ENCODE measurements around the gene CPNE6.
"Not testable (repeated sequence)": the region's sequence is repeated elsewhere in the genome, so short reads cannot be mapped to it uniquely, and the experiment has no call there.

The CPNE6 gene

GRCh38 chr14:24088095-24088494 is 16.7 kb downstream of the CPNE6 start:
- DNase-seq = no peak

GRCh38 chr14:24089890-24090289 is 18.5 kb downstream of the CPNE6 start:
- DNase-seq = no peak

DNA sequence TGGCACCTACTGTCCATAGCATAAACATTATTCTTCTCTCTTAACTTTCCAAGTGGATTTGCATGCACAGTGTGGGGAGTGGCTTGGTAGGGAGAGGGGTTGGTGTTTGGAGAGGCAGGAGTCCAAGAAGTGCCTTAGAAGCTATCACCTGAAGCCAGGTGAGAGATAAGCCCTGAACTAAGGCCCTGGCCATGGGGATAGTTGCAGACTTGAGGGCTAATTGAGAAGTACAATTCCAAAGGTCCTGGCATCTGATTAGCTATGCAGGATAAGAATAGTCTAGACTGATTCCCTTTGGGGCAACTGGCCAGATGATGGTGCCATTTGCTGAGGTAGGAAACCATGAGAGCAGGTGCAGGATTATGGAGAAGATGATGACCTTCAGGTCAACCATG is 20.7 kb downstream of the CPNE6 start:
- peak; percentile 26 to 42 for DNase-seq

DNA sequence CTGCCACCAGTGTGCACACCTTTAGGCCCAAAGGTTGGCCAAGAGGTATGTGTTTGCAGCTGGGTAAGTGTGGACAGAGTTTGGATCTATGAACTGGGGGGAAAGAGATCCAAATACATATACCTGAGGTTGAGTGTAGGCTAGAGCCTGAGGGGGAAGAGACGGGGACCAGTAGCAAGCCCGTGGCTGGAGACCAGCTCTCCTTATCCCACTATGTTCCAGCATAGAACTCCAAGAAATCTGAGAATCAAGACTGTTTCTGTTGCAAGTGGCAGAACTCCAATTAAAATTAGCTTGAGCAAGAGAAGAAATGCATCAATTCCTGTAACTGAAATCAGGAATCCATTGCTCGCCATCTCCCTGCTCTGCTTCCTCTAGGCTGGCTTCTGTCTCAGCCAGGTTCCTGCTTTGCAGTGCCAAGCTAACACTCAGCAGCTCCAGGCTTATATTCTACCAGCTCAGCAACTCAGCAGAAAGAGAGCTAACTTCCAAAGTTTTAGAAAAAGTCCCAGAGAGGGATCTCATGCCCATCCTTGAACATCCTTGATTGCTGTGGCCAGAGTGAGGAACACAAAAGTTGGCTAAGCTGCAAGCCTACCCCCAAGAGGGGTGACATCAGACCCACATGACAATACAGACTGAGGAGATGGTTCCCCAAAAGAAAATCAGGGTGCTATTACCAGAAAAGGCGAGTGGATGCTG is 21.3 kb downstream of the CPNE6 start:
- no peak for DNase-seq

GRCh38 chr14:24093207-24093900 is 22.0 kb downstream of the CPNE6 start:
- DNase-seq = no peak

DNA sequence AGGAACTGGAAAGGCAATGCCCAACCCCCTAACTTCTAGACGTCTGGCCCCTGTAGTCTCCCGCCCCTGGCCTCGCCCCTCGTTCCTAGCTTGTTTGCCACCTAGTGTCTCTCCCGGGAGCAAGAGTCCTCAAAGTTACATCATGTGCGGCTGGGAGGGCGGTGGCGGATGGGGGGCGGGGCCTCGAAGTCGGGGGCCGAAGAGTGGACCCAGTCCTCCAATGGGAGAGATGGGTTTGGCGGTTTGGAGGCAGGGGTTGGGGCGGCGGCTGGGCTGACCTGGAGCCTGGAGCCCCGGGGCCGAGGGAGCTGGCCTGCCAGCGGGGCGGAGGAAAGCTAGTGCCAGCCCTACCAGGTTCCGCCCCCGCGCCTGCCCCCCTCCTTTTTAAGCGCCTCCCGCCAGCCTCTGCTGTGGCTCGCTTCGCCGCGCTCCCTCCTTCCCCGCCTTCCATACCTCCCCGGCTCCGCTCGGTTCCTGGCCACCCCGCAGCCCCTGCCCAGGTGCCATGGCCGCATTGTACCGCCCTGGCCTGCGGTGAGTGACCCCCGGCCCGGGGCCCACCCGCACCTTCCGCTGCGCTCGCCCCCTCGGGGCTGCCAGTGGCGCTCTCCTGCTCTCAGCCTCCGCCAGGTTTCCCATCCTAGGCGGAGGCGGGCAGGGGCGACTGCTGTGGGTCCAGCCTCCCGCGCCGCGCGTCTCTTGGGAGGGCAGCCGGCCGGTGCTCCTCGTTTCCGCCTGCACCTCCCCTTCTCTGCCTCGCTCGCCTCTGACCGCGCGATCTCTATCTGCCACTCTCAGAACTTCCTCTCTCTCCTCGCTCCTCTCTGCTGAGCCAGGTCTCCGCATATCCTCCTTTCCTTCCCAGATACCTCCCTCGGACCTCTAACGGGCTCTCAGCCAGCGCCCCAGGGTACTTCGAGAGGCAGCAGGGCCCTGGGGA is 22.8 kb downstream of the CPNE6 start, which contains the start of gene PCK2:
Gene PCK2, plus strand, starts transcription at position 411 of the 940 bp plus-strand sequence. Its CDS starts 95 bp downstream, at position 506.
- peak; percentile 60 to 91 for DNase-seq

DNA sequence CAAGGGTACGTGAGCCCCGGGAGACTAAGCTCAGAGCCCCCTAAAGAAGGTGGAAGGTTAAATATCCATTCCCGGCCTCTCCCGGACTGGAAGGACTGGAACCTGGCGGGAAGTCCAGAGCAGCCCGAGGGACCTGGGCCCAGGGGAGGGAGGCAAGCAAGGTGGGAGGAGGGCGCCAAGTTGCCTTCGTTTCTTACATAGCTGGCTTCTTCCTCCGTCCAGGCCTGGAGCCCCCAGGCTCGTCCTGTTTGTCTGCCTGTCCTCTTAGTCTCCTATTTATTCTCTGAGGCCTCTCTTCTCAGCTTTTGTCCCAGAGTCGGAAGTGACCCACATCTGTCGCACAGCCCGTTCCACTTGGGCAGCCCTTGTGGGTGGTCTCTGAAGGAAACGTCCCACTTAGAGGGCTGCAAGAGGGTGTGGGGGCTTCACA is 23.5 kb downstream of the CPNE6 start:
- no peak for DNase-seq

DNA sequence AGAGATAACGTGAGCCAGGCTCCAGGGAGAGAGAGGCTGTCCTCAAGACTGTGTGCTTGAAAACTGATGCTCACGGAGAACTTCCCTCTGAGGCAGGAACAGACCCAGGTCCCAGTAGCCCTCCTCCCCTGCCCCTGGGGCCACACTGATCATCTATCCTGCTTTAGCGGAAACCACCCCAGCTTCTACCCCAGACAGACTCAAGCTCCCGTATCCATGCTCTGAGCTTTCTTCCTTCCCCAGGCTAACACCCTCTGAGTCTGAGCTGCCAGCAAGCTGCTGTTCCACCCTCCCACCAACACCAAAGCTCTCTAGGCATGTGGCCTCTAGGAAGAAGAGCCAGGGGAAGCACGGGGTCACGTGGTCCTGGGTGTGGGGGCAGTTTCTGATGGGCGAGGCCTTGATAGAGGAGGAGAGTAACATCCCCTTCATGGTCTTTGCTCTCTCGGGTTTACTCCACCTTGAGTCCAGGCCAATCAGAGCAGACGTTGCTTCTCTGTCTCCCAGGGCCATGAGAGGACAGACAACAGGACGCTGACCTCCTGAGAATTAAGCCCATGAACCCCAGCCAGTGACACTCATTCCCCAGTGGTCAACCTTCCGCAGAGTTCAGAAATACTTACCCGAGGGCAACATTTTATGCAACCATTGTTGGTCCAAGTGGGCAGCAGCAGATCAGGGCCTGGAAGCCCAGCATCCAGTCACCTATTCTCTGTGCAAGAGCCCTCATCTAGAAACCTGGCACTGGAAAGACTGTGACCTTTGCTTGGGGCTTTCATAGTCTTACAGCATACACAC is 24.1 kb downstream of the CPNE6 start:
- peak; percentile 26 to 53 for DNase-seq

DNA sequence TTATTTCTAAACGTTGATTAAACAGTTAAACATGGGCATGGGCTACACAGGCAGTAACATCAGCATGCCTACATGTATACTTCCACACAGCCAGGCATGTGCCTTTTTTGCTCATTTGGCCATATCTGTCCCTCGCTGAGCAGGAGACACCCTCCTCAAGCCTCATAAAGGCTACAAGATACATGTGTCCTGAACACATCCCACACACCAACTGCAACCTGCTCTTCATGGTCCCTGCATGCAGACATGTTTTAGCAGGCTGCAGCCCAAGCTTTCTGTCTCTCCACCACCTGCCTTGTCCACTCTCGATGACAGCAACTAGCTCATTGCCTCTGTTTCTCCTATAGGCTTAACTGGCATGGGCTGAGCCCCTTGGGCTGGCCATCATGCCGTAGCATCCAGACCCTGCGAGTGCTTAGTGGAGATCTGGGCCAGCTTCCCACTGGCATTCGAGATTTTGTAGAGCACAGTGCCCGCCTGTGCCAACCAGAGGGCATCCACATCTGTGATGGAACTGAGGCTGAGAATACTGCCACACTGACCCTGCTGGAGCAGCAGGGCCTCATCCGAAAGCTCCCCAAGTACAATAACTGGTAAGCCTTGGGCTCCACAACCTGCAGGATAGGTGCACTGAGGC is 25.3 kb downstream of the CPNE6 start:
- no peak for DNase-seq

- no peak for DNase-seq
These were observed 27.0 kb downstream of the CPNE6 start for GRCh38 chr14:24098229-24098926.

- no peak for DNase-seq
These were observed 27.8 kb downstream of the CPNE6 start for GRCh38 chr14:24098927-24099813.

- no peak for DNase-seq
These were observed 29.0 kb downstream of the CPNE6 start for GRCh38 chr14:24100197-24100981.

DNA sequence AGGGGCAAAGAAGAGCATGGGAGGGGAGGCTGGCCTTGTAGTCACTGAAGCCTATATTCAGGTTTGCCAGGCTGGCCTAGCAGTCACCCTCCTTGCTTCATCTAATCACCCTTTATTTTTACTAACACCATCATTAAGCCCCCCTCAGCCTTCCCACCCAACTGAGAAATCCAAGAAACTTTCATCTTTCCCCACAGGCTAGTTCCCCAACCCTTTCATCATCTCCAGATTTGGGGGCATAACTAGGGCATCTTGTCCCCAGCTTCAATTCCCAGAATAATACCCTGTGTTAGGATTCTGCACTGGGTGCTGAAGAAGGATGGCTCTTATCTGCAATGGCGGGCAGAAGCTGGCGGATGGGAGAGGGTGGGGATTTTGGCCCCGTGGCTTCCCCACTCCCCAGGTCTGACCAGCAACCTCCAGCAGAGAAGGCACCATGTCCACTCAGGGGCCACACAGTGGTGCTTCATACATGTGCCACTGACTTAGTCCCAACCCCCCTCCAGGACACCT is 29.7 kb downstream of the CPNE6 start:
- DNase-seq = no peak

DNA sequence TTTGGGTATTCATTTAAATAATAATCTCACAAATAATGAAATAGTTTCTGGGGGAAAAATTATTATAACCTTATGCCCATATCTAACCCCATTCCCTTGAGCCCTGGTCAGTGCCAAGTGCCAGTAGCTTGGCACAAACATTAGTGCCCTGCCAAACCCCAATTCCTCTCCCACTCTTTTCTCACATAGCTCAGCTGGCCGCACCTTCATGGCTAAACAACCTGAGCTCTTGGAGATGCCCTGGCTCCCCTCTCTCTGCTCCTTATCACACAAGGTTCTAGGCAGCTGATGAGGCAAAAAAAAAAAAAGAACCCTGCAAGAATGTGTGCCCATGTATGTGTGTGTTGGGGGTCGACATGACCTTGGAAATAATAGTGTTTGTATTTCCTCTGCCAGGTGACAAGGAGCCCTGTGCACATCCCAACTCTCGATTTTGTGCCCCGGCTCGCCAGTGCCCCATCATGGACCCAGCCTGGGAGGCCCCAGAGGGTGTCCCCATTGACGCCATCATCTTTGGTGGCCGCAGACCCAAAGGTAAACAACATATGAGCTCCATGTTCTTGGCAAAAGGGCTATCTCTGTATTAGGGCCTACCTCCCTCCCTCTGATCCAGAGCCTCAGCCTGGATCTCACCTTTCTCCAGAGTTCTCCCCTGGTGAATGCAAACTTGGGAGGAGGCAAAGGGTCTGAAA is 31.1 kb downstream of the CPNE6 start:
- no peak for DNase-seq

GRCh38 chr14:24103451-24103850 is 32.1 kb downstream of the CPNE6 start:
- DNase-seq = no peak

DNA sequence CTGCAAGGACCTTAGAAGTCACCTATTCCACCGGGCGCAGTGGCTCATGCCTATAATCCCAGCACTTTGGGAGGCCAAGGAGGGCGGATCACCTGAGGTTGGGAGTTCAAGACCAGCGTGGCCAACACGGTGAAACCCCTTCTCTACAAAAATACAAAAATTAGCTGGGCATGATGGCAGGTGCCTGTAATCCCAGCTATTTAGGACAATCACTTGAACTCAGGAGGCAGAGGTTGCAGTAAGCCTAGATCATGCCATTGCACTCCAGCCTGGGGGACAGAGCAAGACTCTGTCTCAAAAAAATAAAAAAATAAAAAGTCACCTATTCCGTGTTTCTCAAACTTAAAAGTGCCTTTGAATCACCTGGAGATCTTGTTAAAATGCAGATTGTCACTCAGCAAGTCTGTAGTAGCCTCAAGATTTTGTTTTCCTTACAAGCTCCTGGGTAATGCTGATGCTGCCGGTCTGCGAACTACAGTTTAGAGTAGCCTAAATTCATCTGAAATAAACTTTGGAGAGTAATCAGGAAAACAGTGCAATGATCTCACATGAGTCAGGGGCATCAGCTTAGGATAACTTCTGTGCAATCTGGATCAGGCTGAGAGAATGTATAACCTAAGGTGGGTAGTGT is 34.4 kb downstream of the CPNE6 start:
- DNase-seq = not testable (repeated sequence)

DNA sequence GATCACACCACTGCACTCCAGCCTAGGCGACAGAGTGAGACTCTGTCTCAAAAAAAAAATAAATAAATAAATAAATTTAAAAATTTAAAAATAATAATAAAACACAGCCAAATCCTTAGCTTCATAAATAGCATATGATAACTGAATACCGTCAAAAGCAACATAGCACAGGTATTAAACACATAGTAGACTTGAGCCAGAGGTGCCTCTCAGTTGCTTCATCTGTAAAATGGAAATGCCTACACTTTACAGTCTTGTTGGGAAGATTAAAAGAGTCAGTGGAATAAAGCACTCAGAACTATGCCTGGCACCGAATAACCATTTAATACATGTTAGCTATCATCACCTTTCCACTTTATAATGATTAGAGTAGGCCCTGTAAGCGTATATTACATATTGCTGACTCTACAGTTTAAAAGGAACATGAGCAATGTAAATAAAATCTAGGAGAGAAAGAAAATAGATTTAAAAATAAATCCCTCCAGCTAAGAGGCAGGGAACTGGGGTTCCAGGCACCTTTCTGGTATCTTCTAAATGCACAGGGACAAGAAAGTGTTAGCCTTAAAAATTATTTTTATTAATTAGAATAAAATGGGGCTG is 35.4 kb downstream of the CPNE6 start:
- no peak for DNase-seq

Data from NCI-H526 (cell line).